SU-DHL-6 (cell line): ENCODE data around the gene CIT.

Experiments used
- H2AFZ ChIP-seq: fragments of 200-600 bp; sonication (generic); 2 replicates; pipeline ENCODE4 v1.6.1; 2014; ENCODE audit warnings: low read depth, mild to moderate bottlenecking, moderate library complexity, mixed read lengths, antibody characterized with exemption, low read length; ENCODE audit not compliant: severe bottlenecking
- H3F3A ChIP-seq: fragments of 200-600 bp; shearing (Covaris generic); 2 replicates; pipeline ENCODE4 v1.6.0; 2016; ENCODE audit warnings: antibody characterized with exemption, mild to moderate bottlenecking; ENCODE audit not compliant: insufficient read depth
- H3K27ac ChIP-seq: fragments of 200-600 bp; sonication (generic); 2 replicates; pipeline ENCODE4 v1.5.1; 2016; ENCODE audit warnings: low read depth, mild to moderate bottlenecking, low read length, moderate library complexity, mixed read lengths
- H3K27me3 ChIP-seq: fragments of 200-600 bp; sonication (generic), shearing (Covaris generic); 2 replicates; pipeline ENCODE4 v1.6.0; 2014; ENCODE audit warnings: mild to moderate bottlenecking, low read length
- H3K36me3 ChIP-seq: fragments of 200-600 bp; sonication (generic); 2 replicates; pipeline ENCODE4 v1.6.1; 2014; ENCODE audit warnings: mild to moderate bottlenecking, low read length, mixed read lengths
- H3K4me2 ChIP-seq: fragments of 300-600, 200-600 bp; shearing (Covaris generic), sonication (generic); 2 replicates; pipeline ENCODE4 v1.6.0; 2014; ENCODE audit warnings: low read length, low read depth, mild to moderate bottlenecking; ENCODE audit not compliant: poor library complexity, severe bottlenecking
- H3K4me3 ChIP-seq: fragments of 200-600 bp; sonication (generic); 2 replicates; pipeline ENCODE4 v1.5.1; 2014; ENCODE audit warnings: antibody characterized with exemption, low read length, mild to moderate bottlenecking, mixed read lengths; ENCODE audit not compliant: insufficient read depth, poor library complexity, severe bottlenecking
- H3K79me2 ChIP-seq: fragments of 200-600 bp; sonication (generic); 2 replicates; pipeline ENCODE4 v1.6.1; 2014; ENCODE audit warnings: mild to moderate bottlenecking, low read length, moderate library complexity; ENCODE audit not compliant: insufficient read depth
- H3K9ac ChIP-seq: fragments of 200-600 bp; sonication (generic); 2 replicates; pipeline ENCODE4 v1.7.0; 2014; ENCODE audit warnings: mild to moderate bottlenecking, low read length
- H3K9me2 ChIP-seq: fragments of 200-600 bp; sonication (generic); replicated peaks from 2 replicates; pipeline ENCODE4 v1.6.1; 2014; ENCODE audit warnings: low read length; ENCODE audit not compliant: insufficient read depth
- H3K9me3 ChIP-seq: fragments of 200-600 bp; sonication (generic); 2 replicates; pipeline ENCODE4 v1.6.1; 2014; ENCODE audit warnings: low read length, mixed read lengths; ENCODE audit not compliant: insufficient read depth
- H4K20me1 ChIP-seq: fragments of 200-600 bp; sonication (generic); 2 replicates; pipeline ENCODE4 v1.6.1; 2014; ENCODE audit warnings: low read depth, mild to moderate bottlenecking, antibody characterized with exemption, low read length, moderate library complexity, mixed read lengths
- CTCF ChIP-seq: fragments of 200-600 bp; sonication (generic); IDR thresholded peaks from one replicate; pipeline ENCODE4 v1.5.1; 2017; ENCODE audit warnings: antibody characterized with exemption, mild to moderate bottlenecking, low read length, moderate library complexity; ENCODE audit not compliant: insufficient read depth, poor library complexity, severe bottlenecking
- EZH2phosphoT487 ChIP-seq: fragments of 200-600 bp; sonication (generic), shearing (Covaris generic); conservative IDR thresholded peaks from 2 replicates; pipeline ENCODE4 v1.6.1; 2018; ENCODE audit warnings: mild to moderate bottlenecking, antibody characterized with exemption, low read length, moderate library complexity, mixed read lengths

Gene CIT

GRCh38 chr12:119804011-119804641, 73.0 kb downstream of the CIT start:
- Histone ChIP-seq H3K9me2 (no peaks in the 10 kb centered on the region), H4K20me1 (no peaks in the 10 kb centered on the region), H2AFZ (no peak overlapping the region), H3K36me3 (peaks cover 24% of the 10 kb centered on the region), H3K9me3 (peaks cover 6% of the 10 kb centered on the region; the same call in 1 of the 2 replicates), H3K4me3 (no peak overlapping the region), H3K27ac (no peak overlapping the region), H3K4me2 (no peak overlapping the region), H3K79me2 (no peaks in the 10 kb centered on the region), H3K9ac (no peak overlapping the region), H3F3A (no peaks in the 10 kb centered on the region), H3K27me3 (no peaks in the 10 kb centered on the region)
- TF ChIP-seq CTCF (peak; percentile 13), EZH2phosphoT487 (no peak)

GRCh38 chr12:119803381-119803791, 73.7 kb downstream of the CIT start:
- Histone ChIP-seq H3K27ac (no peak overlapping the region), H4K20me1 (no peaks in the 10 kb centered on the region), H2AFZ (no peak overlapping the region), H3K4me3 (no peak overlapping the region), H3K9ac (no peak overlapping the region), H3K9me2 (no peaks in the 10 kb centered on the region), H3K27me3 (no peaks in the 10 kb centered on the region), H3K79me2 (no peaks in the 10 kb centered on the region), H3K36me3 (peaks cover 18% of the 10 kb centered on the region), H3K9me3 (peaks cover 6% of the 10 kb centered on the region; the same call in 1 of the 2 replicates), H3K4me2 (no peak overlapping the region), H3F3A (no peaks in the 10 kb centered on the region)
- TF ChIP-seq EZH2phosphoT487, result no peak
- no peak for TF ChIP-seq CTCF

DNA sequence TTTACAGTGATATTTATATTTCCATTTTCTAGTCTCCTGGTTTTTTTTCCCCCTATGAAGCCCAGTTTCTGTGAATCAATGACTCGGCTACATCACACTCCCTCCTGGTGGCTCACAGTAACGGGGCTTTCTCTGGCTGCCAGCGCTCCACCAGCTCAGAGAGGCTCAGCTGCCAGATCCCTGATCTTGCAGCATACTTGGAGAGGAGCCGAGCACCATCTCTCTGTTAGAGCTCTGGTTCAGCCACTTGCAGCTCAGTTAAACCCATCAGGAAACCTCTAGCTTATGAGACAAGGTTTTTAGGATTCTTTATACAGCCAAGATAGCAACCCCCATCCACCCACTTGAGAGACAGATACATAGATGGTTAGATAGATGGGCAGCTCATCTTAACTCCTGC, 74.6 kb downstream of the CIT start:
- Histone ChIP-seq H3K9me3 (peaks cover 6% of the 10 kb centered on the region; the same call in 1 of the 2 replicates), H3K36me3 (peaks cover 9% of the 10 kb centered on the region), H3K27ac (no peak overlapping the region), H2AFZ (no peak overlapping the region), H3K4me2 (no peak overlapping the region), H3K9me2 (no peaks in the 10 kb centered on the region), H3K27me3 (no peaks in the 10 kb centered on the region), H3K79me2 (no peaks in the 10 kb centered on the region), H4K20me1 (no peaks in the 10 kb centered on the region), H3K9ac (no peak overlapping the region), H3K4me3 (no peak overlapping the region), H3F3A (no peaks in the 10 kb centered on the region)
- TF ChIP-seq CTCF (no peak), EZH2phosphoT487 (no peak)
